Ramos (cell line): ENCODE results near the gene TNFRSF4.

Experiments
- in situ Hi-C: fragments of 300-500 bp; cut with MboI; formaldehyde crosslinking; loops from one replicate; pipeline ENCODE4 v1.14.3; 2022; ENCODE audit warnings: low sequenced_read_pairs; ENCODE audit not compliant: unreplicated experiment

Gene TNFRSF4

GRCh38 chr1:1245817-1246576 lies 32.0 kb upstream of the TNFRSF4 start:
- in situ Hi-C loops: no loop called here

- in situ Hi-C loops: no loop called here
Observed at GRCh38 chr1:1245178-1245816, 31.3 kb upstream of the TNFRSF4 start.

- in situ Hi-C loops: no loop called here
Observed at GRCh38 chr1:1244192-1244811, 30.3 kb upstream of the TNFRSF4 start.

- in situ Hi-C loops: no loop called here
Observed at GRCh38 chr1:1243807-1244191, 29.8 kb upstream of the TNFRSF4 start.

GRCh38 chr1:1243266-1243660 lies 29.3 kb upstream of the TNFRSF4 start:
- in situ Hi-C loops: no loop called here

- in situ Hi-C loops: no loop called here
Observed at GRCh38 chr1:1242461-1243265, 28.7 kb upstream of the TNFRSF4 start.

- in situ Hi-C loops: no loop called here
Observed at GRCh38 chr1:1241588-1242219, 27.8 kb upstream of the TNFRSF4 start.

- in situ Hi-C loops: no loop called here
Observed at GRCh38 chr1:1240822-1241587, 27.1 kb upstream of the TNFRSF4 start.

- in situ Hi-C loops: no loop called here
Observed at GRCh38 chr1:1240348-1240732, 26.4 kb upstream of the TNFRSF4 start.

- in situ Hi-C loops: loop anchor here (10.0 kb wide), 1 partner anchor 125 kb away; the partner anchor contains the start of gene C1orf159
Observed at GRCh38 chr1:1239614-1240347, 25.8 kb upstream of the TNFRSF4 start.

GRCh38 chr1:1239227-1239613 lies 25.3 kb upstream of the TNFRSF4 start:
- in situ Hi-C loops: loop anchor here (10.0 kb wide), 1 partner anchor 124 kb away; the partner anchor contains the start of gene C1orf159

- in situ Hi-C loops: loop anchor here (10.0 kb wide), 1 partner anchor 124 kb away; the partner anchor contains the start of gene C1orf159
Observed at GRCh38 chr1:1238702-1239178, 24.8 kb upstream of the TNFRSF4 start.

- in situ Hi-C loops: loop anchor here (10.0 kb wide), 1 partner anchor 123 kb away; the partner anchor contains the start of gene C1orf159
Observed at GRCh38 chr1:1237874-1238701, 24.1 kb upstream of the TNFRSF4 start.

- in situ Hi-C loops: loop anchor here (10.0 kb wide), 1 partner anchor 122 kb away; the partner anchor contains the start of gene C1orf159
Observed at GRCh38 chr1:1236945-1237873, 23.3 kb upstream of the TNFRSF4 start.

- in situ Hi-C loops: loop anchor here (10.0 kb wide), 1 partner anchor 121 kb away; the partner anchor contains the start of gene C1orf159
Observed at GRCh38 chr1:1236176-1236763, 22.3 kb upstream of the TNFRSF4 start.
